ENCODE measurements around the gene DRAM1.

GRCh38 chr12:101948365-101948764, 71.0 kb downstream of the DRAM1 start:
- TF ChIP-seq GATA2 (IDR thresholded peaks at IDR 0.05; ENCODE audit: low read depth, low read length) (no peak), GATA3 (IDR thresholded peaks at IDR 0.05; ENCODE audit: low read depth, low read length) (no peak)

All from SH-SY5Y (cell line).